Effector memory CD4-positive, alpha-beta T cell (primary cell): ENCODE results near the gene DMTF1.

Experiments used
- DNase-seq, 3 donors: peaks; one replicate each; pipeline ENCODE4 v3.0.0-alpha.2; 2020
- H3K27ac ChIP-seq: 2 replicates; pipeline ENCODE4 v1.7.0; 2013; ENCODE audit warnings: mild to moderate bottlenecking, low read length, moderate library complexity; ENCODE audit not compliant: insufficient read depth, poor library complexity, severe bottlenecking
- H3K27me3 ChIP-seq: replicated peaks from 2 replicates; pipeline ENCODE4 v1.7.0; 2013; ENCODE audit warnings: mild to moderate bottlenecking, low read length; ENCODE audit not compliant: insufficient read depth, control insufficient read depth, poor library complexity, severe bottlenecking
- H3K36me3 ChIP-seq: 2 replicates; pipeline ENCODE4 v1.7.0; 2013; ENCODE audit warnings: mild to moderate bottlenecking, low read length, moderate library complexity; ENCODE audit not compliant: control insufficient read depth, insufficient read depth
- H3K4me1 ChIP-seq: 2 replicates; pipeline ENCODE4 v1.7.0; 2013; ENCODE audit warnings: low read length, mild to moderate bottlenecking; ENCODE audit not compliant: control insufficient read depth, insufficient read depth, poor library complexity, severe bottlenecking
- H3K4me3 ChIP-seq: 2 replicates; pipeline ENCODE4 v1.7.0; 2013; ENCODE audit warnings: low read length, low read depth, mild to moderate bottlenecking; ENCODE audit not compliant: insufficient read depth, poor library complexity, severe bottlenecking
- H3K9me3 ChIP-seq: 2 replicates; pipeline ENCODE4 v1.7.0; 2013; ENCODE audit warnings: mild to moderate bottlenecking, low read length, moderate library complexity; ENCODE audit not compliant: control insufficient read depth

Gene DMTF1

GRCh38 chr7:87218796-87219544 lies 66.7 kb downstream of the DMTF1 start:
- H3K4me1 ChIP-seq: peaks cover 41% of the 10 kb centered on the region
- peak; percentile 27 to 37 (median 31) for DNase-seq
- no peaks in the 10 kb centered on the region for H3K36me3 ChIP-seq

GRCh38 chr7:87219545-87220025 lies 67.3 kb downstream of the DMTF1 start, which contains the start of gene TMEM243:
TSS of gene TMEM243 (minus strand) at chr7:87219732. CDS start at chr7:87219503, 229 bp downstream.
- H3K4me1 ChIP-seq: peaks cover 35% of the 10 kb centered on the region
- DNase-seq: peak; percentile 71 to 80 (median 79)
- H3K27me3 ChIP-seq: no peaks in the 10 kb centered on the region
- H3K9me3 ChIP-seq: no peaks in the 10 kb centered on the region
- H3K4me3 ChIP-seq: peak within 1 kb of the TSS; percentile 97
- peak within 1 kb of the TSS; percentile 95 for H3K27ac ChIP-seq
- H3K36me3 ChIP-seq: no peaks in the 10 kb centered on the region

More at GRCh38 chr7:87218796-87219544, 66.7 kb downstream of the DMTF1 start:
- Histone ChIP-seq H3K27ac (peak overlapping the region; percentile 95), H3K27me3 (no peaks in the 10 kb centered on the region), H3K9me3 (no peaks in the 10 kb centered on the region), H3K4me3 (peak overlapping the region; percentile 97)

GRCh38 chr7:87220026-87220733 lies 67.9 kb downstream of the DMTF1 start:
- Histone ChIP-seq H3K36me3 (no peaks in the 10 kb centered on the region), H3K4me1 (peaks cover 29% of the 10 kb centered on the region), H3K27ac (peak overlapping the region; percentile 95), H3K9me3 (no peaks in the 10 kb centered on the region), H3K4me3 (peak overlapping the region; percentile 97), H3K27me3 (no peaks in the 10 kb centered on the region)
- peak; percentile 64 to 78 (median 78) for DNase-seq

- Histone ChIP-seq H3K4me3 (peak overlapping the region; percentile 97), H3K27ac (peak overlapping the region; percentile 95), H3K27me3 (no peaks in the 10 kb centered on the region), H3K9me3 (no peaks in the 10 kb centered on the region), H3K4me1 (peaks cover 25% of the 10 kb centered on the region), H3K36me3 (no peaks in the 10 kb centered on the region)
- DNase-seq: no peak
Measured at GRCh38 chr7:87220734-87221215, 68.5 kb downstream of the DMTF1 start.

- Histone ChIP-seq H3K36me3 (no peaks in the 10 kb centered on the region), H3K27me3 (no peaks in the 10 kb centered on the region), H3K4me3 (no peak overlapping the region), H3K9me3 (no peaks in the 10 kb centered on the region), H3K4me1 (peaks cover 5% of the 10 kb centered on the region), H3K27ac (no peak overlapping the region)
- DNase-seq: no peak
Measured at GRCh38 chr7:87223666-87224065, 71.4 kb downstream of the DMTF1 start.

- no peak for DNase-seq
- Histone ChIP-seq H3K4me1 (peaks cover 4% of the 10 kb centered on the region), H3K36me3 (no peaks in the 10 kb centered on the region), H3K27me3 (no peaks in the 10 kb centered on the region), H3K27ac (no peak overlapping the region), H3K4me3 (no peak overlapping the region), H3K9me3 (no peaks in the 10 kb centered on the region)
Measured at GRCh38 chr7:87225696-87226095, 73.4 kb downstream of the DMTF1 start.

GRCh38 chr7:87226495-87226894 lies 74.2 kb downstream of the DMTF1 start:
- Histone ChIP-seq H3K4me1 (no peaks in the 10 kb centered on the region), H3K4me3 (no peak overlapping the region), H3K27me3 (no peaks in the 10 kb centered on the region), H3K9me3 (no peaks in the 10 kb centered on the region), H3K36me3 (no peaks in the 10 kb centered on the region), H3K27ac (no peak overlapping the region)
- no peak for DNase-seq

- no peak overlapping the region for H3K27ac ChIP-seq
- H3K36me3 ChIP-seq: no peaks in the 10 kb centered on the region
- H3K27me3 ChIP-seq: no peaks in the 10 kb centered on the region
- H3K4me3 ChIP-seq: no peak overlapping the region
- DNase-seq: no peak
- no peaks in the 10 kb centered on the region for H3K9me3 ChIP-seq
- no peaks in the 10 kb centered on the region for H3K4me1 ChIP-seq
Measured at GRCh38 chr7:87231258-87231657, 79.0 kb downstream of the DMTF1 start.

GRCh38 chr7:87231711-87232110 lies 79.5 kb downstream of the DMTF1 start:
- no peaks in the 10 kb centered on the region for H3K4me1 ChIP-seq
- H3K4me3 ChIP-seq: no peak overlapping the region
- no peak for DNase-seq
- H3K27ac ChIP-seq: no peak overlapping the region
- no peaks in the 10 kb centered on the region for H3K36me3 ChIP-seq
- H3K9me3 ChIP-seq: no peaks in the 10 kb centered on the region
- H3K27me3 ChIP-seq: no peaks in the 10 kb centered on the region

- no peak for DNase-seq
- H3K4me1 ChIP-seq: no peaks in the 10 kb centered on the region
- H3K27ac ChIP-seq: no peak overlapping the region
- H3K36me3 ChIP-seq: no peaks in the 10 kb centered on the region
- H3K27me3 ChIP-seq: no peaks in the 10 kb centered on the region
- H3K9me3 ChIP-seq: no peaks in the 10 kb centered on the region
- H3K4me3 ChIP-seq: no peak overlapping the region
Measured at GRCh38 chr7:87234949-87235348, 82.7 kb downstream of the DMTF1 start.
